GM19395 (cell line): Measurements from ENCODE around the gene SLC25A45.

Source experiments
- ATAC-seq: cut with Tn5 transposase; IDR thresholded peaks from one replicate; pipeline ENCODE4 v1.9.1; 2021; ENCODE audit warnings: mild to moderate bottlenecking, moderate library complexity; ENCODE audit not compliant: unreplicated experiment

Gene SLC25A45

GRCh38 chr11:65389294-65389980 lies 7.0 kb upstream of the SLC25A45 start:
- no peak for ATAC-seq

GRCh38 chr11:65388731-65389130 lies 6.3 kb upstream of the SLC25A45 start:
- ATAC-seq: no peak

GRCh38 chr11:65386307-65387140 lies 4.1 kb upstream of the SLC25A45 start, which contains the start of gene FRMD8:
Gene FRMD8 (plus strand): TSS chr11:65386637. CDS start chr11:65387037, 400 bp downstream.
- no peak for ATAC-seq

GRCh38 chr11:65384301-65384889 lies 1.9 kb upstream of the SLC25A45 start:
- ATAC-seq: no peak

- ATAC-seq: no peak
Observed at GRCh38 chr11:65383778-65384177, 1.3 kb upstream of the SLC25A45 start.

- ATAC-seq: no peak
Observed at GRCh38 chr11:65382804-65383368, 440 bp upstream of the SLC25A45 start.

- peak; percentile 10 for ATAC-seq
Observed at GRCh38 chr11:65381716-65382032, 772 bp downstream of the SLC25A45 start.

GRCh38 chr11:65380460-65381119 lies 1.9 kb downstream of the SLC25A45 start:
- no peak for ATAC-seq

- no peak for ATAC-seq
Observed at GRCh38 chr11:65379698-65380459, 2.6 kb downstream of the SLC25A45 start.

GRCh38 chr11:65378928-65379638 lies 3.4 kb downstream of the SLC25A45 start:
- no peak for ATAC-seq

GRCh38 chr11:65378208-65378927 lies 4.1 kb downstream of the SLC25A45 start:
- ATAC-seq: no peak

- ATAC-seq: no peak
Observed at GRCh38 chr11:65377777-65378176, 4.7 kb downstream of the SLC25A45 start.

GRCh38 chr11:65377036-65377435 lies 5.4 kb downstream of the SLC25A45 start:
- ATAC-seq: no peak

- no peak for ATAC-seq
Observed at GRCh38 chr11:65376138-65376713, 6.2 kb downstream of the SLC25A45 start.

GRCh38 chr11:65375012-65375411 lies 7.4 kb downstream of the SLC25A45 start:
- no peak for ATAC-seq

- no peak for ATAC-seq
Observed at GRCh38 chr11:65373839-65374580, 8.4 kb downstream of the SLC25A45 start.

- ATAC-seq: no peak
Observed at GRCh38 chr11:65370659-65371049, 11.8 kb downstream of the SLC25A45 start.

- ATAC-seq: no peak
Observed at GRCh38 chr11:65366340-65366773, 16.1 kb downstream of the SLC25A45 start.
